ENCODE results near the gene ZFYVE26.

DNA sequence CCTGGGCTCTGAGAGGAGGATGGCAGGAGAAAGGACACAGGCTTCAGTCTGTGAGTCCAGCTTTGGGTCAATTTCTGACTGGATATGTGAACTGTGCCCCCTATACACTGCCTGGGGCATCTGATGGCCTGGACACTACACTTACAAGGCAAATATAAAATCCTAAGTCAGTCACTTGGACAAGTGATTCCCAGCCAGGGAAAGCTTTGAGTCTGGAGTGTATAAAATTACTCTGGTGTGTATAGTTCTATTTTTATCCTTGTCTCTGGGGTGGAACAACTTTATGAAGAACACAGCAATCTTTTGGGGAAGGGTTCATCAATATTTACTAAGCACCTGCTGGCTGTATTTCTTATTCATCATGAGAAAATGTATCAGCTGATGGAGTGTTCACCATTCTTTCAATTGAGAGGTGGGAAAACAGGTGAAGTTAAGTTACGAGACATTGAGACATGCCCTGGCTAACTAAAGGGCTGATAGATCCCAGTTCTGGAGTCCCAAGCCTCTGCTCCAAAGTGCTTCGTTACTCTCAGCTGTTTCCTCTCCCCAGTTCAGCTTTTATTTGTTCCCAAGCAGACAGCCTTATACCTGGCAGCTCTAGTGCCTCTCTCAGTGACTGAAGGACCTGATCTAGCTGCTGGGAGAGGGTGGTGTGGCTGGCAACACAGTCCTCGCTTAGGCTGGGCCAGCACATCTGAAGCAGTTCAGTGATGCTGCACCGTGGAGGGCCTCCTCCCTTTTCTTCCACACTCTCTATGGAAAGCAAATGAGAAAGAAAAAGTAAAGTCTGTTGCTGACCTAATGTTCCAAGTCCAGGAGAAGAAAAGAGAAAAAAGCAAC is 30.9 kb downstream of the ZFYVE26 start:
- TF ChIP-seq, protein P1, sequence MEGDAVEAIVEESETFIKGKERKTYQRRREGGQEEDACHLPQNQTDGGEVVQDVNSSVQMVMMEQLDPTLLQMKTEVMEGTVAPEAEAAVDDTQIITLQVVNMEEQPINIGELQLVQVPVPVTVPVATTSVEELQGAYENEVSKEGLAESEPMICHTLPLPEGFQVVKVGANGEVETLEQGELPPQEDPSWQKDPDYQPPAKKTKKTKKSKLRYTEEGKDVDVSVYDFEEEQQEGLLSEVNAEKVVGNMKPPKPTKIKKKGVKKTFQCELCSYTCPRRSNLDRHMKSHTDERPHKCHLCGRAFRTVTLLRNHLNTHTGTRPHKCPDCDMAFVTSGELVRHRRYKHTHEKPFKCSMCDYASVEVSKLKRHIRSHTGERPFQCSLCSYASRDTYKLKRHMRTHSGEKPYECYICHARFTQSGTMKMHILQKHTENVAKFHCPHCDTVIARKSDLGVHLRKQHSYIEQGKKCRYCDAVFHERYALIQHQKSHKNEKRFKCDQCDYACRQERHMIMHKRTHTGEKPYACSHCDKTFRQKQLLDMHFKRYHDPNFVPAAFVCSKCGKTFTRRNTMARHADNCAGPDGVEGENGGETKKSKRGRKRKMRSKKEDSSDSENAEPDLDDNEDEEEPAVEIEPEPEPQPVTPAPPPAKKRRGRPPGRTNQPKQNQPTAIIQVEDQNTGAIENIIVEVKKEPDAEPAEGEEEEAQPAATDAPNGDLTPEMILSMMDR (IDR thresholded peaks at IDR 0.05) = no peak
- TF ChIP-seq EZH2phosphoT487 (IDR thresholded peaks at IDR 0.05) = no peak
